Uterus (tissue), 2 donors: ENCODE results near the gene TMC3.

Source experiments
- CTCF ChIP-seq, 4 experiments: fragments of 200-600 bp in 2 of 4; fragments of 450-650 bp in 2 of 4; sonication (generic) in 2 of 4; IDR thresholded peaks; one replicate each; pipeline ENCODE4 v1.5.1; 2016 to 2019; ENCODE audit warnings: antibody characterized with exemption in 4 of 4, mild to moderate bottlenecking in 2 of 4, moderate library complexity in 1 of 4
- POLR2A ChIP-seq, 2 donors: fragments of 450-650 bp; IDR thresholded peaks; one replicate each; pipeline ENCODE4 v1.6.1; 2016; ENCODE audit warnings: antibody characterized with exemption in 2 of 2, mild to moderate bottlenecking in 1 of 2, moderate library complexity in 1 of 2

- TF ChIP-seq CTCF (IDR thresholded peaks at IDR 0.05) (no peak), POLR2A (IDR thresholded peaks at IDR 0.05) (no peak)
Observed at GRCh38 chr15:81421461-81421860, 47.4 kb upstream of the TMC3 start.
